Activated T-helper 1 cell treated with anti-CD3 and anti-CD28 coated beads, Interleukin-12 subunit alpha, Interleukin-12 subunit beta, Interleukin-2, Interleukin-4 antibody, amounts not matched to agents 30 ng/mL and 10 ng/mL and 1 ng/mL, durations not matched to agents 14 hours and 24 hours and 36 hours (primary cell): Measurements from ENCODE around the gene RGSL1. TPM values are rescaled to one million over a fixed set of nuclear protein-coding genes. Genes with fewer than 3 reads are reported as not detected.

Experiments used
- DNase-seq: peaks from one replicate; pipeline ENCODE4 v3.0.0; 2021; ENCODE audit warnings: low spot score
- H3K27ac Mint-ChIP-seq: one replicate; pipeline ENCODE4 v1.8.0; 2021; ENCODE audit warnings: mild to moderate bottlenecking, mixed read lengths
- H3K27me3 Mint-ChIP-seq: one replicate; pipeline ENCODE4 v1.8.0; 2022; ENCODE audit warnings: mild to moderate bottlenecking, moderate library complexity, mixed read lengths; ENCODE audit not compliant: insufficient read depth
- H3K36me3 Mint-ChIP-seq: one replicate; pipeline ENCODE4 v1.8.0; 2021; ENCODE audit warnings: low read depth, mixed read lengths
- H3K4me1 Mint-ChIP-seq: one replicate; pipeline ENCODE4 v1.8.0; 2021; ENCODE audit warnings: low read depth, mixed read lengths
- H3K4me3 Mint-ChIP-seq: one replicate; pipeline ENCODE4 v1.8.0; 2021; ENCODE audit warnings: mild to moderate bottlenecking, moderate library complexity, mixed read lengths
- H3K9me3 Mint-ChIP-seq: one replicate; pipeline ENCODE4 v1.8.0; 2021; ENCODE audit warnings: mixed read lengths
- intact Hi-C: fragments of 100-400 bp; cut with micrococcal nuclease; formaldehyde crosslinking; loops from one replicate; pipeline ENCODE4 v1.15.1; 2024
- total RNA-seq: library from RNA; stranded (reverse); gene quantifications from 2 replicates; pipeline ENCODE4 v1.2.3, GENCODE V29; 2022

The RGSL1 gene
- total RNA-seq, 1 donor from 2014 or later, result not detected

DNA sequence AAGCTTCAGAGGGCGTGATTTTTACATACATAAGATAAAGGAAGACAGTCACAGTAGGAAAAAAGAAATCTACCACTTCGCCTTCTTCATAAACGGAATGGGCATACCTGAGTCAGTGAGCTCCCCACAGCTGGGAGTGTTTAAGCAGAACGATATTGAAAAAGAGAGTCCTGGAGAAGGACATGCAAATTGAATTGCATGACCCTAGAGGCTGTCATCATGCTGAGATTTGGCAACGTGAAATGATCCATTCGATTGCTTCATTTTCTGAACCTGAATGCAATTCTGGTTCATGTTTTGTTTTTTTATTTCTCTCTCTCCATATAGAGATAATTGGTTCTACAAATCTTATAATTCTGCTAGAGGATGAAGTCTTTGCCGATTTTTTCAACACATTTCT, 3.7 kb downstream of the RGSL1 start:
- no peak overlapping the region for H3K27ac Mint-ChIP-seq
- no peak for DNase-seq

DNA sequence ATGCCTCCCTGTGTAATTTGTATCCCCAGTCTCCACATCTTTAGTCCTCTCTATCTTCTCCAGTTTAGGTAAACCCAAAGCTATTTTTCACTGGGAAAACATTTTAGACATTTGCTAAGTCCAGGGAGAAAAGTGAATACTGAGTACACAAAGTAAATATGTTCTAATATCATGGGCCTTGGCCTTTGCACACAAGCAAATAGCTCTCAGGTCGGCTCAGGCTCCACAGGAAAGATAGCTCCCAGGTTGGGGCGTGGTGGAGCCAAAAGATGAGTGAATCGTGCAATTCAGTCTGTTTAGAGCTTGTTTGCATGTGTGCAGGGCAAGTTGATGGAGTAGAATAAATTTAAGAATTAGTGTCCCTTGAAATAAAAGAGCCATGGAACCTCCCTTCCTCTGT, 7.9 kb downstream of the RGSL1 start:
- Mint-ChIP-seq H3K9me3 (no peaks in the 10 kb centered on the region), H3K27ac (no peak overlapping the region), H3K4me3 (no peak overlapping the region), H3K4me1 (no peaks in the 10 kb centered on the region), H3K36me3 (no peaks in the 10 kb centered on the region), H3K27me3 (peaks cover 27% of the 10 kb centered on the region)
- no peak for DNase-seq
- intact Hi-C loops, result no loop called here

More for the DNA sequence above, 3.7 kb downstream of the RGSL1 start:
- peaks cover 11% of the 10 kb centered on the region for H3K27me3 Mint-ChIP-seq
- no peak overlapping the region for H3K4me3 Mint-ChIP-seq
- H3K9me3 Mint-ChIP-seq, result no peaks in the 10 kb centered on the region
- no peaks in the 10 kb centered on the region for H3K36me3 Mint-ChIP-seq
- H3K4me1 Mint-ChIP-seq, result no peaks in the 10 kb centered on the region
- intact Hi-C loops, result no loop called here

DNA sequence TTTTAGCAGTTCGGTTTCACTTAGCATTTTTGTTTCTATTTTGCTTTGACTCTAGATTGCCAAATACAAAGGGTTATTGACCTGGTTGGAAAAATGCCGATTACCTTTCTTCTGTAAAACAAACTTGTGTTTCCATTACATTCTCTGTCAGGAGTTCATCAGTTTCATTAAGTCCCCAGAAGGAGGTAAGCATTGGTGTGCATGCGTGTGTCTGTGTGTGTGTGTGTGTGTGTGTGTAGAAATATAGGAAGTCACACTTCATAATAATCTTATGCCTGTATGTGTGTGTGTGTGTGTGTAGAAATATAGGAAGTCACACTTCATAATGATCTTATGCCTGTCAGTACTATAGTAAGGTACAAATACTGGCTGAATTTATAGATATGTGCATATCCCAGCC, 10.0 kb downstream of the RGSL1 start:
- Mint-ChIP-seq H3K36me3 (no peaks in the 10 kb centered on the region), H3K9me3 (no peaks in the 10 kb centered on the region), H3K4me3 (no peak overlapping the region), H3K4me1 (no peaks in the 10 kb centered on the region), H3K27ac (no peak overlapping the region), H3K27me3 (peaks cover 26% of the 10 kb centered on the region)
- no peak for DNase-seq
- intact Hi-C loops, result no loop called here

DNA sequence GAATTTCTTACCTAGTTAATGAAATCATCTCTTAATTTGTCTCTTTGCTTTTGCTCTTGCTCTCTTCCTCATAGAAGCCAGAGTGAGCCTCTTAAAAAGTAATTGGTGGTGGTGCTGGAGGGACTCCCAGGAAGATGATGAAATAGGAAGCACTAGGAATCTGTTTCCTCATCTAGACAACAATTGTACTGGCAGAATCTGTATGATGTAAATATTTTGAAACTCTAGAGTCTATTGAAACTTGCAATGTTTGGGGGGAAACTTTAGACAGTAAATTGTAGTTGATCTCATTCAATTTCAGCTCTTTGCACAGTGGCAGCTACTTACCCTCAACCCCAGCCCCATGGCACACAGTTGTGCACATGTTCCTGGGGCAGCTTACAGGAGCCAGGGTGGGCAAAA, 10.6 kb downstream of the RGSL1 start:
- H3K36me3 Mint-ChIP-seq, result no peaks in the 10 kb centered on the region
- DNase-seq, result no peak
- H3K9me3 Mint-ChIP-seq, result no peaks in the 10 kb centered on the region
- intact Hi-C loops, result no loop called here
- H3K4me1 Mint-ChIP-seq, result no peaks in the 10 kb centered on the region
- H3K4me3 Mint-ChIP-seq, result no peak overlapping the region
- no peak overlapping the region for H3K27ac Mint-ChIP-seq
- peaks cover 26% of the 10 kb centered on the region for H3K27me3 Mint-ChIP-seq

DNA sequence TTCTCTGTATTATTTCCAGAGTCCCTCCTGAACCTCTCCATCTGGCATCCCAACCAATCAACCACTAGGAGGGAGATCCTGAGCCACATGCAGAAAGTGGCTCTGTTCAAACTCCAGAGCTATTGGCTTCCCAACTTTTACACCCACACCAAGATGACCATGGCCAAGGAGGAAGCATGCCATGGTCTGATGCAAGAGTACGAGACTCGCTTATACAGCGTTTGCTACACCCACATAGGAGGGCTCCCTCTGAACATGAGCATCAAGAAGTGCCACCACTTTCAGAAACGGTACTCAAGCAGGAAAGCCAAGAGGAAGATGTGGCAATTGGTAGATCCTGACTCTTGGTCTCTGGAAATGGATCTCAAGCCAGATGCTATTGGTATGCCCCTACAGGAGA, 23.6 kb downstream of the RGSL1 start:
- Mint-ChIP-seq H3K27ac (no peak overlapping the region), H3K36me3 (no peaks in the 10 kb centered on the region), H3K4me3 (no peak overlapping the region), H3K27me3 (peaks cover 10% of the 10 kb centered on the region), H3K9me3 (peaks cover 10% of the 10 kb centered on the region), H3K4me1 (no peaks in the 10 kb centered on the region)
- intact Hi-C loops, result no loop called here
- DNase-seq, result no peak

DNA sequence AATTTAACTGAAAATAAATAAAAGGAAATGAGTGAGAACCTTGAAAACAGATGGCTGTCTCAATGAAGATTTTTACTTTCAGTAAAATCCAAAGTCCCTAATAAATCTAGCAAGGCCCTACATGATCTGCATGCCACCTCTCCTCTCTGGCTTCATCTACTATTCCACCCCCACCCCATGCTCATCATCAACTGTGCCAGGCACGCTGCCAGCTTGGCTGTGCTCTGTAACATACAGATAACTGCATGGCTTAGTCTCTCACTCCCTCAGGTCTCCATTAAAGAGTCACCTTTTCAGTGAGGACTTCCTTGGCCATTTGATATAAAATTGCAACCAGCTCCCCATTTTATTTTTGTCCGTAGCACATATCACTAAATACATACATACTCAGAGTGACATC, 26.7 kb downstream of the RGSL1 start:
- Mint-ChIP-seq H3K9me3 (peaks cover 21% of the 10 kb centered on the region), H3K27ac (no peak overlapping the region), H3K4me3 (no peak overlapping the region), H3K27me3 (peaks cover 11% of the 10 kb centered on the region), H3K36me3 (no peaks in the 10 kb centered on the region), H3K4me1 (no peaks in the 10 kb centered on the region)
- no peak for DNase-seq
- intact Hi-C loops, result no loop called here

DNA sequence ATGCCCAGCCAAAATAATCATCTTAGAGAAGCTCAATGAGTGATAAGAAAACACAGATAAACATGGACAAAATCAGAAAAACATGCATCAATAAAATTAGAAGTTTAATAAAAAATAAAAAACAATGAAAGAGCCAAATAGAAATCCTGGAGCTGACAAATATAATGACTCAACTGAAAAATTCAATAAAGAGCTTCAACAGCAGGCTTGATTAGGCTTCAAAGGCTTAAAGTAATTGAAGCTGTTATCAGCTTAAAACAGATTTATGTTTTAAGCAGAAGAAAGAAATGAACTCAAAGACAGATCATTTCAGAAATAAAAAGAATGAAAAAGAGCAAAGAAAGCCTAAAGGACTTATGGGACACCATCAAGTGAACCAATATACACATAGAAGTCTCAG, 28.3 kb downstream of the RGSL1 start:
- Mint-ChIP-seq H3K27ac (no peak overlapping the region), H3K9me3 (peaks cover 21% of the 10 kb centered on the region), H3K27me3 (peaks cover 6% of the 10 kb centered on the region), H3K4me1 (no peaks in the 10 kb centered on the region), H3K4me3 (no peak overlapping the region), H3K36me3 (no peaks in the 10 kb centered on the region)
- no peak for DNase-seq
- intact Hi-C loops, result no loop called here

DNA sequence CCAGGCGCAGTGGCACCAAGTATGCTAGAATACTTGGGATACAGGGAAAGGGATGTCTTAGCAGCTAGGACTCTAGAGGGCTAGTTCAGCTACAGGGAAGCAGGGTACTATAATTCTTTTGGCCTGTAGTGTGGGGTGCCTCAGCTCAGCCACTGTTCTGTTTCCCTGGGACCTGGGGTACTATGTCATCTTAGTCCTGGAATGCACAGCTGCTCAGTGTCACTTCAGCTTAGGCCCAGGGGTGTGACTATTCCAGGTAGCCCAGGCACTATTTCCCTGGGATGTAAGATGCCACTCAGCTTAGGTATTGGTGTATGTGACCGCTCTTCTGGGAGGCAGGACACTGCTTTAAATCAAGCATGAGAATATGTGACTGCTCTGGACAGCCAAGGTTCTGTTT, 34.1 kb downstream of the RGSL1 start:
- Mint-ChIP-seq H3K4me1 (no peaks in the 10 kb centered on the region), H3K27ac (no peak overlapping the region), H3K36me3 (no peaks in the 10 kb centered on the region), H3K9me3 (peaks cover 5% of the 10 kb centered on the region), H3K27me3 (peaks cover 7% of the 10 kb centered on the region), H3K4me3 (no peak overlapping the region)
- DNase-seq, result no peak
- intact Hi-C loops, result no loop called here

DNA sequence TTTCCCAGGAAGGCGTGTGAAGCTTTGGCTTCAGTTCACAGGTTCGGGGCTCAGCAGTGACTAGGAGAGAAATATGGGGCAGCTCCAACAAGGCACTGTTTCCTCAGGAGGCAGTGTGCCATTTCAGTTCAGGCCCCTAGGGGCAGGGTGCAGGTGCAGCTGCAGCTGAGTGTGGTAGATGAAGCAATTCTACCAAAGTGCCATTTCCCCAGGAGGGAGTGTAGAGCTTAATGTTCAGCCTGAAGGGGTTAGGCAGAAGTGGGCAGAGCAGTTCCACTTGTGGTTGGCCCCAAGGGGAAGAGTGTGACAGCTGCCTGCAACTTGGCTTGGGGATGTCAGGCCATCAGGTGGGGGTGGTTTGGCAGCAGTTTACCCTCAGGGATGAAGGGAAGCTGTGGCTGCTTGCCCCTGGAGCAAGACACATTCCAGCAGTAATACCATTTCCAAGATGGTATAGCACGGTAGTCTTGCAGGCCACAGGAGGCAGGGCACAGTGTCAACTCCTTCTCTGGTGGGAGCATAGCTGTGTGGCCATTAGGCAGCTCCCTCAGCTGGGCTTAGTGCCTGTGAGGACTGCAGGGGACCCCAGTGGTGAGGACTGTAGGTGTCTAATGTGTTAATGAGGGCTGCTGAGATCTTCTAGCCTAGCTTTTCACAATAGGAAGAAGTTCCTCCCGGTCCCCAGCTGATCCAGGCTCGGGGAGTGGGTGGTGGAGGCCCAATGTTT, 34.7 kb downstream of the RGSL1 start:
- no peak overlapping the region for H3K27ac Mint-ChIP-seq
- H3K9me3 Mint-ChIP-seq, result no peaks in the 10 kb centered on the region
- no peak overlapping the region for H3K4me3 Mint-ChIP-seq
- intact Hi-C loops, result no loop called here
- peaks cover 4% of the 10 kb centered on the region for H3K27me3 Mint-ChIP-seq
- no peaks in the 10 kb centered on the region for H3K36me3 Mint-ChIP-seq
- DNase-seq, result no peak
- no peaks in the 10 kb centered on the region for H3K4me1 Mint-ChIP-seq

DNA sequence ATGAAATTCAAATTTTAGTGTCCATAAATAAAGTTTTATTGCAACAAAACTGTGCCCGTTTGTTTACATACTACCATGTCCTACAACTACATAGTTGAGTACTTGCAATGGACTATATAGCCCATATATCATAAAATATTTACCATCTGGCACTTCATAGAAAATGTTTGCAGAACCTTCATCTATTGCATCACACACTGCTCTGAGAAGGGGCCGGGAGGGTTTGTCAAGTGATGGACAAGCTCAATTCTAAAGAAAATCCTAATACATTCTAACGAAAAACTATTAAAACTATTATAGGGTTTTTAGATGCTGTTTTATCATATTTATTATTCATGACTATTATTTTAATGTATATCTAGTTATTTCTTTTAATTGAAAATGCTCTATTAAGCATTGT, 35.9 kb downstream of the RGSL1 start:
- DNase-seq, result no peak
- no peaks in the 10 kb centered on the region for H3K36me3 Mint-ChIP-seq
- no peaks in the 10 kb centered on the region for H3K9me3 Mint-ChIP-seq
- no peaks in the 10 kb centered on the region for H3K4me1 Mint-ChIP-seq
- intact Hi-C loops, result no loop called here
- no peak overlapping the region for H3K27ac Mint-ChIP-seq
- peaks cover 4% of the 10 kb centered on the region for H3K27me3 Mint-ChIP-seq
- H3K4me3 Mint-ChIP-seq, result no peak overlapping the region

DNA sequence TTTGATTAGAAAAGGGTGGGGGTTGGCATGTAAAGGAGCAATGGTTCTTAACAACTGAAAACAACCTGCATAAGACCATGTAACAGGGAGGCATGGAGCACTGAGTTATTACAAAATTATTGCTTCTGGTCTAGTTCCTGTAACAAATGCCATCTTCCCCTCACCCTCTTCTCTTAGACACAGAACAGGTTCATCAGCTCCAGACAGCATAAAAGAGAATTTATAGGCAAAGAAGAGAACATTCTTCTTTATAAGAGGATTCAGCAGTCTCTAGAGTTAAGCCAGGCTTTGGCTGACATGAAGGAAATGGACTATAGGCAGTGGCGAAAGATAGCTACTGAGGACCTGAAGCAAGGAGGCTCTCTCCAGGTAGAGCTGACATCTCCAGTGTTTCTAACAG, 38.9 kb downstream of the RGSL1 start:
- intact Hi-C loops, result no loop called here
- Mint-ChIP-seq H3K27me3 (peaks cover 4% of the 10 kb centered on the region), H3K9me3 (no peaks in the 10 kb centered on the region), H3K36me3 (no peaks in the 10 kb centered on the region), H3K4me1 (no peaks in the 10 kb centered on the region), H3K27ac (no peak overlapping the region), H3K4me3 (no peak overlapping the region)
- no peak for DNase-seq

DNA sequence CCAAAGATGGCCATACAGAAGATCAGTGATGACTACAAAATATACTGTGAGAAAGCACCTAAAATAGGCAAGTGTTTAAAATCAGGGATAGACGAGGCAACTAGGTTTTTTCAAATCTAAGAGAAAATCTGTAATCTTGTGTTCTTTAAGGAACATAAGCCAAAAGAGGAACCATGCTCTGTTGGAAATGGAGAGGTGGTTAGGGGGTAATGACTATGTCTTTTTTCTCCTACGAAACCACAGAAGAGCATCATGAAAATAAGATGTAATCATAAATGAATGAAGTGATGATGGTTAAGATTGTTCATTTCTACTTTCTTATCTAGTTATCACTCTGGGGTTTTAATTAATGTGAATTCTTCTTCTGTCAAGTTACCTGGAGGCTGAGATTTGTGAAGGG, 43.1 kb downstream of the RGSL1 start:
- intact Hi-C loops, result no loop called here
- no peak overlapping the region for H3K27ac Mint-ChIP-seq
- H3K36me3 Mint-ChIP-seq, result no peaks in the 10 kb centered on the region
- no peaks in the 10 kb centered on the region for H3K27me3 Mint-ChIP-seq
- H3K4me1 Mint-ChIP-seq, result no peaks in the 10 kb centered on the region
- DNase-seq, result no peak
- no peaks in the 10 kb centered on the region for H3K9me3 Mint-ChIP-seq
- H3K4me3 Mint-ChIP-seq, result no peak overlapping the region

DNA sequence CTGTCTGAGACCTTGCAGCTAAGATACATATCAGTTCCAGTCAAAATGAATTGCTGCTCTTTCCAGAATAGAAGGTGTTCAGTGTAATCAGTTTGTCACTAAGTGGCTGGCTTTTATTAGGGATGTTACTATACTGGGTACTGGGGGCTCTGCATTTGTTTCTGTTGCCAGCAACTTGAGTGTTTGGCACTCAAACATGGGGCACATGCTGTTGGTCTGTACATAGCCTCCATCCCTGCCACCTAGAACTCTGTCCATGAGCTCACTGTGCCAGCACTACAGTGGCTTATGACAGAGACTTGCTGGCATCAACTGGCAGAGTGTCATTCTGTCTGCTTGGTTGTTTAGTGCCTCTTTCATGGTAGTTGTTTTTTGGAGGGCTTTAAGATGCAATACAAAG, 45.1 kb downstream of the RGSL1 start:
- Mint-ChIP-seq H3K27me3 (no peaks in the 10 kb centered on the region), H3K4me1 (no peaks in the 10 kb centered on the region), H3K4me3 (no peak overlapping the region), H3K27ac (no peak overlapping the region), H3K36me3 (no peaks in the 10 kb centered on the region), H3K9me3 (no peaks in the 10 kb centered on the region)
- intact Hi-C loops, result no loop called here
- DNase-seq, result no peak

DNA sequence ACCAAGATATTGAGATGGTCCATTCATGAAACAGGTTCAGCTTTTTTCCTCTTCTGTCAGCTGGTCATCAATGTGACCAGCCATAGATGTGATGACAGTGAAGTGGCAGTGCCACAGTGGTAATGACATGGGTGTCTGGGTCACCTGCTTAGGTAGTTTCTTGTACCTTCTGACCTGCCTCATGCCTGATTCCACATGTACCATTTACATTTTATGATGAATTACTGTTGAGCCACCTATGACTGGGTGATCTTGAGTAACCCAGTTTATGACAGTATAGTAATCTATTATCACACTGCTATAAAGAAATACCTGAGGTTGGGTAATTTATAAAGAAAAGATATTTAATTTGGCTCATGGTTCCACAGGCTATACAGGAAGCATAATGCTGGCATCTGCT, 45.7 kb downstream of the RGSL1 start:
- intact Hi-C loops, result no loop called here
- no peaks in the 10 kb centered on the region for H3K36me3 Mint-ChIP-seq
- H3K27me3 Mint-ChIP-seq, result peaks cover 3% of the 10 kb centered on the region
- H3K4me1 Mint-ChIP-seq, result no peaks in the 10 kb centered on the region
- no peak for DNase-seq
- no peak overlapping the region for H3K27ac Mint-ChIP-seq
- no peaks in the 10 kb centered on the region for H3K9me3 Mint-ChIP-seq
- H3K4me3 Mint-ChIP-seq, result no peak overlapping the region
